IMR-90 (cell line): ENCODE data around the gene CPA4. TPM values are rescaled to one million over a fixed set of nuclear protein-coding genes. Genes with fewer than 3 reads are reported as not detected.
A peak's percentile ranks its signal among the peaks of the same experiment; 100 is the strongest.

Experiments
- ATAC-seq: fragments of 200-7000 bp; cut with Tn5 transposase; 2 replicates; pipeline ENCODE4 v1.9.1; 2020; ENCODE audit warnings: low read depth, mild to moderate bottlenecking, moderate library complexity
- BruUV-seq: library from RNA; stranded (reverse); fragments of 400-500 nt; replicated peaks from 2 replicates; lab custom pipeline; 2021; lab: Mats Ljungman, UMichigan
- CTCF ChIA-PET: fragments of 300-600 bp; formaldehyde crosslinking; extraction: SDS; loops from one replicate; lab custom pipeline; 2021; ENCODE audit warnings: antibody characterized with exemption; lab: Yijun Ruan, JAX
- POLR2A ChIA-PET: fragments of 300-600 bp; sonication (Branson Sonifier 250); formaldehyde crosslinking; loops from one replicate; lab custom pipeline; 2022; ENCODE audit warnings: antibody characterized with exemption; ENCODE audit not compliant: unreplicated experiment; lab: Charles Lee
- DNase-seq: peaks from one replicate; pipeline ENCODE4 v3.0.0; 2013
- H2AFZ ChIP-seq: replicated peaks from 2 replicates; pipeline ENCODE3; 2013; ENCODE audit warnings: low read length, mild to moderate bottlenecking; ENCODE audit not compliant: poor library complexity
- H2AK5ac ChIP-seq: 2 replicates; pipeline ENCODE4 v1.6.1; 2013; ENCODE audit warnings: low read depth, low read length, inconsistent platforms
- H2AK9ac ChIP-seq: replicated peaks from 2 replicates; pipeline ENCODE3; 2013; ENCODE audit warnings: mild to moderate bottlenecking, low read depth, low read length, moderate library complexity; ENCODE audit not compliant: poor library complexity
- H2BK120ac ChIP-seq: 2 replicates; pipeline ENCODE4 v1.6.1; 2013; ENCODE audit warnings: low read depth, low read length, inconsistent platforms
- H2BK15ac ChIP-seq: 3 replicates; pipeline ENCODE4 v1.6.1; 2013; ENCODE audit warnings: low read depth, low read length, inconsistent platforms
- H2BK20ac ChIP-seq: 2 replicates; pipeline ENCODE4 v1.6.1; 2013; ENCODE audit warnings: low read depth, mild to moderate bottlenecking, inconsistent platforms, low read length, moderate library complexity
- H2BK5ac ChIP-seq: 2 replicates; pipeline ENCODE4 v1.6.1; 2013; ENCODE audit warnings: mild to moderate bottlenecking, low read depth, low read length, inconsistent platforms; ENCODE audit not compliant: poor library complexity, severe bottlenecking
- H3K14ac ChIP-seq: replicated peaks from 2 replicates; pipeline ENCODE4 v1.6.1; 2013; ENCODE audit warnings: low read depth, low read length, inconsistent platforms
- H3K18ac ChIP-seq: 2 replicates; pipeline ENCODE4 v1.6.1; 2013; ENCODE audit warnings: low read depth, low read length, control low read depth
- H3K23ac ChIP-seq: 2 replicates; pipeline ENCODE4 v1.6.1; 2013; ENCODE audit warnings: low read depth, low read length, inconsistent platforms
- H3K27ac ChIP-seq: 2 replicates; pipeline ENCODE4 v1.5.1; 2013; ENCODE audit warnings: mild to moderate bottlenecking, control low read depth, low read length; ENCODE audit not compliant: insufficient read depth
- H3K27me3 ChIP-seq: 2 replicates; pipeline ENCODE4 v1.6.1; 2013; ENCODE audit warnings: low read length; ENCODE audit not compliant: control insufficient read depth, insufficient read depth
- H3K36me3 ChIP-seq: 2 replicates; pipeline ENCODE4 v1.6.1; 2013; ENCODE audit warnings: low read length, mixed read lengths; ENCODE audit not compliant: control insufficient read depth, insufficient read depth
- H3K4ac ChIP-seq: 2 replicates; pipeline ENCODE4 v1.6.1; 2013; ENCODE audit warnings: low read depth, low read length, inconsistent platforms
- H3K4me1 ChIP-seq: 2 replicates; pipeline ENCODE4 v1.6.1; 2013; ENCODE audit warnings: low read length, mixed read lengths; ENCODE audit not compliant: control insufficient read depth, insufficient read depth
- H3K4me2 ChIP-seq: 2 replicates; pipeline ENCODE4 v1.6.1; 2013; ENCODE audit warnings: low read depth, mild to moderate bottlenecking, control low read depth, low read length, moderate library complexity
- H3K4me3 ChIP-seq: 2 replicates; pipeline ENCODE4 v1.5.1; 2013; ENCODE audit warnings: low read depth, mild to moderate bottlenecking, control low read depth, low read length, moderate library complexity; ENCODE audit not compliant: insufficient read depth
- H3K56ac ChIP-seq: 2 replicates; pipeline ENCODE4 v1.6.1; 2013; ENCODE audit warnings: low read length, inconsistent platforms; ENCODE audit not compliant: insufficient read depth; ENCODE audit errors: extremely low read depth
- H3K79me1 ChIP-seq, 2 experiments: 2 replicates each; pipeline ENCODE4 v1.6.1; 2013; ENCODE audit warnings: low read length in 2 of 2, inconsistent platforms in 1 of 2, low read depth in 1 of 2
- H3K9ac ChIP-seq: 2 replicates; pipeline ENCODE4 v1.6.1; 2013; ENCODE audit warnings: low read depth, low read length, control low read depth
- H3K9me1 ChIP-seq: 2 replicates; pipeline ENCODE4 v1.6.1; 2013; ENCODE audit warnings: low read length, inconsistent platforms; ENCODE audit not compliant: insufficient read depth
- H3K9me3 ChIP-seq: 2 replicates; pipeline ENCODE4 v1.6.1; 2013; ENCODE audit warnings: low read length; ENCODE audit not compliant: control insufficient read depth, insufficient read depth
- H4K20me1 ChIP-seq: 2 replicates; pipeline ENCODE4 v1.6.1; 2013; ENCODE audit warnings: low read length, inconsistent platforms; ENCODE audit not compliant: insufficient read depth
- H4K5ac ChIP-seq: 2 replicates; pipeline ENCODE4 v1.6.1; 2013; ENCODE audit warnings: mild to moderate bottlenecking, low read depth, low read length, control low read depth
- H4K8ac ChIP-seq, 2 experiments: 2 replicates each; pipeline ENCODE4 v1.6.1; 2013; ENCODE audit warnings: low read depth in 2 of 2, low read length in 2 of 2, control low read depth in 1 of 2, inconsistent platforms in 1 of 2
- H4K91ac ChIP-seq: 2 replicates; pipeline ENCODE4 v1.6.1; 2013; ENCODE audit warnings: low read depth, low read length, inconsistent platforms; ENCODE audit not compliant: insufficient read depth
- CTCF ChIP-seq: conservative IDR thresholded peaks from 2 replicates; pipeline ENCODE4 v1.5.1; 2012; ENCODE audit warnings: mild to moderate bottlenecking, low read depth, low read length, improper control_type of control experiment
- MAFK ChIP-seq: IDR thresholded peaks from 2 replicates; pipeline ENCODE4 v1.6.1; 2012; ENCODE audit warnings: low read depth, low read length, improper control_type of control experiment
- RAD21 ChIP-seq: IDR thresholded peaks from 2 replicates; pipeline ENCODE4 v1.6.1; 2012; ENCODE audit warnings: low read length, improper control_type of control experiment
- WGBS, 2 experiments: methylation state at CpG; one replicate each; pipeline versions ENCODE4 v1.1.5 to v1.1.7; 2013; ENCODE audit warnings: missing lambda C conversion rate in 2 of 2; ENCODE audit not compliant: insufficient read length in 1 of 2; ENCODE audit errors: extremely low coverage in 2 of 2; 5-methylcytosine and 5-hydroxymethylcytosine counted together
- dilution Hi-C: fragments of 300-500 bp; cut with HindIII; formaldehyde crosslinking; loops from one replicate; pipeline ENCODE4 v1.14.3; 2018; ENCODE audit warnings: low sequenced_read_pairs; ENCODE audit not compliant: unreplicated experiment
- in situ Hi-C: fragments of 300-500 bp; cut with MboI; formaldehyde crosslinking; loops from 3 replicates; pipeline ENCODE4 v1.14.3; 2019; ENCODE audit warnings: low sequenced_read_pairs, inconsistent platforms, mixed read lengths
- intact Hi-C: fragments of 100-400 bp; cut with micrococcal nuclease; formaldehyde crosslinking; loops from 2 replicates; pipeline ENCODE4 v1.10.0; 2022
- polyA plus RNA-seq, 3 experiments: library from polyadenylated mRNA; depleted of rRNA; stranded (reverse); fragments of >200 nt; gene quantifications; 2 replicates each; pipeline ENCODE4 v1.2.3, GENCODE V29; 2012; ENCODE audit warnings: low replicate concordance in 1 of 3
- total RNA-seq: library from RNA; depleted of rRNA; stranded (reverse); fragments of >200 nt; gene quantifications from 2 replicates; pipeline ENCODE4 v1.2.3, GENCODE V29; 2012

CPA4 gene
- total and polyA plus RNA-seq, 2 of the 4 experiments (the other 2 are of a cell fraction): 316 to 365 TPM

- in situ Hi-C loops (no loop called here), dilution Hi-C loops (no loop called here), intact Hi-C loops (no loop called here)
- peak overlapping the region; percentile 76 for H2AFZ ChIP-seq
- H2BK15ac ChIP-seq: peak overlapping the region; percentile 74; the same call in 2 of the 3 replicates
- peak overlapping the region; percentile 0; the same call in 1 of the 2 replicates for H3K56ac ChIP-seq
- peak overlapping the region; percentile 97 for H3K4ac ChIP-seq
- peak overlapping the region; percentile 83 for H2BK5ac ChIP-seq
- DNase-seq (peak; percentile 52), ATAC-seq (no peak)
- H3K18ac ChIP-seq: peak overlapping the region; percentile 91
- H4K20me1 ChIP-seq: no peaks in the 10 kb centered on the region
- H3K27me3 ChIP-seq: no peaks in the 10 kb centered on the region
- peak overlapping the region; percentile 100 for H2BK120ac ChIP-seq
- peaks cover 1% of the 10 kb centered on the region; the same call in 1 of the 2 replicates for H3K9me3 ChIP-seq
- no TSS peak for BruUV-seq
- no peak overlapping the region for H3K4me2 ChIP-seq
- peaks cover 56% of the 10 kb centered on the region for H3K9me1 ChIP-seq
- H3K4me1 ChIP-seq: peaks cover 53% of the 10 kb centered on the region
- H4K91ac ChIP-seq: peak overlapping the region; percentile 77
- peak overlapping the region; percentile 54 for H3K27ac ChIP-seq
- H3K36me3 ChIP-seq: no peaks in the 10 kb centered on the region
- peak overlapping the region; percentile 95 for H2BK20ac ChIP-seq
- peaks cover 0 to 29% of the 10 kb centered on the region in 2 experiments; a peak in 1 of 4 replicates for H3K79me1 ChIP-seq
- H4K8ac ChIP-seq: peak overlapping the region; percentile 68 to 97
- H3K23ac ChIP-seq: peak overlapping the region; percentile 89
- H3K4me3 ChIP-seq: no peak overlapping the region
- peak overlapping the region; percentile 95 for H4K5ac ChIP-seq
- CTCF ChIA-PET: no interaction called here
- POLR2A ChIA-PET: no interaction called here
- peak overlapping the region; percentile 93 for H3K14ac ChIP-seq
- TF ChIP-seq RAD21 (no peak), MAFK (no peak), CTCF (no peak)
- no peak overlapping the region for H3K9ac ChIP-seq
- H2AK5ac ChIP-seq: peak overlapping the region; percentile 100
- peak overlapping the region; percentile 79 for H2AK9ac ChIP-seq
- 0% methylated on average over 1 of the region's 3 CpGs; no CpG with 5 or more reads in 1 of the 2 experiments for WGBS, 2 experiments
These were observed 78.1 kb downstream of the CPA4 start for GRCh38 chr7:130371046-130371445.
